GM21390 (cell line): ENCODE measurements around the gene ZNF408.

Source experiments
- ATAC-seq: cut with Tn5 transposase; IDR thresholded peaks from one replicate; pipeline ENCODE4 v1.9.1; 2021; ENCODE audit not compliant: unreplicated experiment

The ZNF408 gene

DNA sequence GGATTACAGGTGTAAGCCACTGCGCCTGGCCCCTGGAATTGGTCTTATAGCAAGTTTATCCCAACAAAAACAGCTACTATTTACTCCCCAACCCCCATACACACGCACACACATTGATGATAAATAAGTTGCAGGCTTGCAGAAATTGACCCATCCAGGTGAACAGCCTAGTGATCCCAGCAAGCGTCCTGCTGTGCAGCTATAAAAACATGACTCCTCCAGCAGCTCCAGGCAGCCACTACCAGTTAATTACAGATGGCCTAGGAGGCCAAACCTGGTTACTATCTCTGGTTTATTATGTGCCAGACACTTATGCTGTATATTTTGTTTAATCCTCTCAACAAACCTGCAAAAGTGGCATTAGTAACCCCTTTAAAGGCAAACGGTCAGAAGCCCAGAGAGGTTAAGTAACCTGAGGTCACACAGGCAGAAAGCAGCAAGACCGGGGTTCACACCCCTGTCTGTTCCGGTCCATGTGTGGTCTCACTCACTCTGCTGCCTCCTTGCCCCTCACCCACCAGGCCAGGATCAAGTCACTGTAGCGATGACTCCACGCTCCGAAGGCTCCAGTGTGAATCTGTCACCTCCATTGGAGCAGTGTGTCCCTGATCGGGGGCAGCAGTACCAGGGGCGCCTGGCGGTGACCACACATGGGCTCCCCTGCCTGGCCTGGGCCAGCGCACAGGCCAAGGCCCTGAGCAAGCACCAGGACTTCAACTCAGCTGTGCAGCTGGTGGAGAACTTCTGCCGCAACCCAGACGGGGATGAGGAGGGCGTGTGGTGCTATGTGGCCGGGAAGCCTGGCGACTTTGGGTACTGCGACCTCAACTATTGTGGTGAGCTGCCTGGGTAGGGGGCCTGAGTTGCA, 24.7 kb downstream of the ZNF408 start:
- ATAC-seq = no peak

DNA sequence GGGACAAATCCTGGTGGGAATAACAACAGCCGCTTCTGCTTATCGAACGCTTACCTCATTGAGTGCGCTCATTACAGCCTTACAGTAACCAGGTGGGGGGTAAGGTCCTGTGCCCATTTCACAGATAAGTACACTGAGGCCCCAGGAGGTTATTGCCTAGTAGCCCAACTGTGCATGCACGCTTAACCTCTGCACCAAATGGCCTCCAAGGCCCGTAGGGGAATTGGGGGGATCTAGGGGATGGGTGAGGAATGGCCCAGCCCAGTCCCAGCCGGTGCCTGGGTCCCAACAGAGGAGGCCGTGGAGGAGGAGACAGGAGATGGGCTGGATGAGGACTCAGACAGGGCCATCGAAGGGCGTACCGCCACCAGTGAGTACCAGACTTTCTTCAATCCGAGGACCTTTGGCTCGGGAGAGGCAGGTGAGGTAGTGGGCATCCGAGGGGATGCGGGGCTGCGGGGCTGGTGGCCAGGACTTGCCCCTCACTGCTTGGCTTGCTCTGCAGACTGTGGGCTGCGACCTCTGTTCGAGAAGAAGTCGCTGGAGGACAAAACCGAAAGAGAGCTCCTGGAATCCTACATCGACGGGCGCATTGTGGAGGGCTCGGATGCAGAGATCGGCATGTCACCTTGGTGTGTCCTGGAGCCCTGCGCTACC, 25.5 kb downstream of the ZNF408 start:
- no peak for ATAC-seq

DNA sequence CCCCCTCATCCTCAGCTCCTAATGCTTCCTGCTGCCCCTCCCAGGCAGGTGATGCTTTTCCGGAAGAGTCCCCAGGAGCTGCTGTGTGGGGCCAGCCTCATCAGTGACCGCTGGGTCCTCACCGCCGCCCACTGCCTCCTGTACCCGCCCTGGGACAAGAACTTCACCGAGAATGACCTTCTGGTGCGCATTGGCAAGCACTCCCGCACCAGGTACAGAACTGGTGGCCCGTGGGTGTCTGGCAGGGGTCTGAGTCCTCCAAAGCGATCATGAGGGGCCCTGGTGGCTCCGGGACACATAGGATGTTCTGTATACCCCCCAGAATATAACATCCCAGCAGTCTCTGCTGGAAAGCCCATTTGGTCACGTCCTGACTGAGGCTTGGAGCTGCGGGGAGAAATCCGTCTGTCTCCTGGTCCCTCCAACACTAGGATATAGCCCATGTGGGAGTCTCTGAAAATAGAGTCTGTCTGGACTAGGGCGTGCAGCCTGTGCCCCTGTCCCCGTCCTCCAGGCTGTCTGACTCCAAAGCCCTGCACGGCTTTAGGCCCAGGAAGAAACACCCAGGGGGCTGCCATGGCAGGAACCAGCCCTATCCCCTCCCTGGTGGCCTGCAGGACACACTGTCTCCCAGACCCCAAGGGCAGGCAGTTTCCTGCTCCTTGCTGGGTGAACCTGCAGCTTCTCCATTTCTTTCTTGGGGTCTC, 27.3 kb downstream of the ZNF408 start:
- no peak for ATAC-seq

DNA sequence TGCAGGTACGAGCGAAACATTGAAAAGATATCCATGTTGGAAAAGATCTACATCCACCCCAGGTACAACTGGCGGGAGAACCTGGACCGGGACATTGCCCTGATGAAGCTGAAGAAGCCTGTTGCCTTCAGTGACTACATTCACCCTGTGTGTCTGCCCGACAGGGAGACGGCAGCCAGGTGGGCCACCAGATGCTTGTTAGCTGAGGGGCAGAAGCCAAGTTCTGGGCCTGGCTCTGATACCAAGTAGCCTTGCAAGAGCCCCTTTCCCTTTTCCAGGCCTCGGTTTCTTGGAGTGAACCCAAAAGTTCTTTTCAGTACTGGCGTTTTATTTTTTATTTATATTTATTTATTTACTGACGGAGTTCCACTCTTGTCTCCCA, 27.8 kb downstream of the ZNF408 start:
- no peak for ATAC-seq

DNA sequence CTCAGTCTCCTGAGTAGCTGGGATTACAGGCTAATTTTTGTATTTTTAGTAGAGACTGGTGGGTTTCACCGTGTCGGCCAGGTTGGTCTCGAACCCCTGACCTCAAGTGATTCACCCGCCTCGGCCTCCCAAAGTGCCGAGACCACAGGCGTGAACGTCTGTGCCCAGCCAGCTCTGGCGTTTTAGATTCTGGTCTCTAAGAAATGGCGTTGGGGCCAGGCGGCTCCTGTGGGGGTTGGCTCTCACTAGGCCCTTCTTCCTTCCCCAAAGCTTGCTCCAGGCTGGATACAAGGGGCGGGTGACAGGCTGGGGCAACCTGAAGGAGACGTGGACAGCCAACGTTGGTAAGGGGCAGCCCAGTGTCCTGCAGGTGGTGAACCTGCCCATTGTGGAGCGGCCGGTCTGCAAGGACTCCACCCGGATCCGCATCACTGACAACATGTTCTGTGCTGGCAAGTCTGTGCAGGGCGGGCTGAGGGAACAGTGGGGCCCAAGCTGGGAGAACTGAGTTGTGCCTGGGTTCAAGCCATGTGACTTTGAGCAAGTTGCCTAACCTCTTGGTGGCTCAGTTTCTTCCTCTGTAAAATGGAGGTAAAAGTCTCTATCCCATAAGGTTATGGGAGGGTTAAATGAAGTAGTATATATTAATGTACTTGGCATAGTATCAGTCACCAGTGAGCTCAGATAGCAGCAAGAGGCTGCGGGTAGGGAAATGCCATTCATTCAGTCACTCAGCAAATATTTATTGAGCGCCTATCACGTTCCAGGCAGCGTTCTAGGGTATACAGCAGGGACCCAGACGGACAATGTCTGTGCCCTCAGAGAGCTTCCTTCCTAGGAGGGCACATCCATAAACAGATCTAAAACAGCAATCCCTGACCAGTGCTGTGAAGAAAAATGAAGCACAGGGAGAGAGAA, 28.5 kb downstream of the ZNF408 start:
- ATAC-seq = no peak

DNA sequence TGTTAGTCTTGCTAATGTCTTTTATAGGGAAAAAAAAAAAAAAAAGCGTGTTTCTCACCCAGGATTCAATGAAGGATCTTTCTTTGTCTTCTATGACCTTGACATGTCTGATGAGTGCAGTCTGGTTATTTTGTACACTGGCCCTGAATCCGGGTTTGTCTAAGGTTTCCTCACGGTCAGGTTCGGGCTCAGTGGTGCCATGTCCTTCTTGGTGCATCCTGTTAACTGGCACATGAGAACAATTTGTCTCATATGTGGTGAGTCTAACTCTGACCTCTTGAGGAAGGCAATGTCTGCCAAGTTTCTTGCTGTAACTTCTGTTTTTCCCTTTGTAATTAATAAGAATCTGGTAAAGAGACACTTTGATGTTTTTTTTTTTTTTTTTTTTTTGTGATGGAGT, 30.7 kb downstream of the ZNF408 start:
- no peak for ATAC-seq

DNA sequence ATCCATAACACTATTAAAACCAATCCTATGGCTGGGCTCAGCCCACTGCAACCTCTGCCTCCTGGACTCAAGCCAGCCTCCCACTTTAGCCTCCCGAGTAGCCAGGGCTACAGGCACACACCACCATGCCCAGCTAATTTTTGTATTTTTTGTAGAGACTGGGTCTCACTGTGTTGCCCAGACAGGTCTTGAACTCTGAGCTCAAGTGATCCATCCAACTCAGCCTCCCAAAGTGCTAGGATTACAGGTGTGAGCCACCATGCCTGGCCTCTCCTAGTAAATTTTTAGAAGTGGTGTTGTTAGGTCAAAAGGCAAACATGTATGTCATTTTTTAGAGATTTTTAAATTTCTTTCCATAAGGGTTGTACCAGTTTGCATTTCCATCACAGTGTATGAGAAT, 32.4 kb downstream of the ZNF408 start:
- ATAC-seq = no peak

DNA sequence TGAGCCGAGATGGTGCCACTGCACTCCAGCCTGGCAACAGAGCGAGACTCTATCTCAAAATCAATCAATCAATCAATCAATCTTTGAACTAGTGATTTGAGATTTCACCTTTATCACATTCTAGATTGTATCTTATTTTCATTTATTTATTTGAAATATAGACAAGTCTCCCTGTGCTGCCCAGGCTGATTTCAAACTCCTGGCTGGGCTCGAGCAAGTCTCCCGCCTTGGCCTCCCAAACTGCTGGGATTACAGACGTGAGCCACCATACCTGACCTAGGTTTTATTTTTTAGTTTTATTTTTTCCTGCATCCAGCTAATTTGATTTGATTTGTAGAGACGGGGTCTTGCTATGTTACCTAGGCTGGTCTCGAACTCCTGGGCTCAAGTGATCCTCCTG, 35.3 kb downstream of the ZNF408 start:
- ATAC-seq = no peak

DNA sequence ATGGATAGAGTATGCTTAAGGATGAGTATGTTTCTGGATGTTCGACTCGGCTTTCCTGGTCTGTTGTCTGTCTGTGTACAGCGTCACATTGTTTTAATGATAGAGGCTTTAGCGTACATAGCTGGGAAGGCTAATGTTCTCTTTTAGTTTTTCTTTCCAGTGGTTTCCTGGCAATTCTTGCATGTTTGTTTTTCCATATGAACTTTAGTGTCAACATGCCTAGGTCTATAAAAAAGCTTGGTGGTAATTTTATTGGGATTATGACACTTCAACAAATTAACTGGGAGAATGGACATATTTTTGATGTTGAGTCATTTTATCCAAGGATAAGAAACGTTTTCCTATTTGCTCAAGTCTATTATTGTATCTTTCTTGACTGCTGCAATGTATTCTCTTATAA, 35.8 kb downstream of the ZNF408 start:
- ATAC-seq = no peak

DNA sequence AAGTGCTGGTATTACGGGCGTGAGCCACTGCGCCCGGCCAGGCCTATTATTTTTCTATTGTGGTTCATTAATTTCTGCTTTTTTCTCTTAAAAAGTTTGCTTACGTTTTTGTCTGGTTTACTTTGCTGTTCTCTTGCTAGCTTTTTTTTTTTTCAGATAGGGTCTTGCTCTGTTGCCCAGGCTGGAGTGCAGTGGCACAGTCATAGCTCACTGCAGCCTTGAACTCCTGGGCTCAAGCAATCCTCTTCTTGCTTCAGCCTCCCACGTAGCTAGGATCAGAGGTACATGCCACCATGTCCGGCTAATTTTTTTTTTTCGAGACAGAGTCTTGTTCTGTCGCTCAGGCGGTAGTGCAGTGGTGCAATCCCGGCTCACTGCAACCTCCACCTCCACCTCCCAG, 36.9 kb downstream of the ZNF408 start:
- no peak for ATAC-seq

DNA sequence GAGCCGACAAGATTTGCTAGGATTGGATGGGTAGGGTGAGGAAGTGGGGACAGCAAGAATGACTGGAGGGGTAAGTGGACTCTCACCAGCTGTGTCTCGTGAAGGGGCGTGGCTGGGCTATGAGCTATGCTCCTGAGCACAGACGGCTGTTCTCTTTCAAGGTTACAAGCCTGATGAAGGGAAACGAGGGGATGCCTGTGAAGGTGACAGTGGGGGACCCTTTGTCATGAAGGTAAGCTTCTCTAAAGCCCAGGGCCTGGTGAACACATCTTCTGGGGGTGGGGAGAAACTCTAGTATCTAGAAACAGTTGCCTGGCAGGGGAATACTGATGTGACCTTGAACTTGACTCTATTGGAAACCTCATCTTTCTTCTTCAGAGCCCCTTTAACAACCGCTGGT, 38.1 kb downstream of the ZNF408 start:
- no peak for ATAC-seq

DNA sequence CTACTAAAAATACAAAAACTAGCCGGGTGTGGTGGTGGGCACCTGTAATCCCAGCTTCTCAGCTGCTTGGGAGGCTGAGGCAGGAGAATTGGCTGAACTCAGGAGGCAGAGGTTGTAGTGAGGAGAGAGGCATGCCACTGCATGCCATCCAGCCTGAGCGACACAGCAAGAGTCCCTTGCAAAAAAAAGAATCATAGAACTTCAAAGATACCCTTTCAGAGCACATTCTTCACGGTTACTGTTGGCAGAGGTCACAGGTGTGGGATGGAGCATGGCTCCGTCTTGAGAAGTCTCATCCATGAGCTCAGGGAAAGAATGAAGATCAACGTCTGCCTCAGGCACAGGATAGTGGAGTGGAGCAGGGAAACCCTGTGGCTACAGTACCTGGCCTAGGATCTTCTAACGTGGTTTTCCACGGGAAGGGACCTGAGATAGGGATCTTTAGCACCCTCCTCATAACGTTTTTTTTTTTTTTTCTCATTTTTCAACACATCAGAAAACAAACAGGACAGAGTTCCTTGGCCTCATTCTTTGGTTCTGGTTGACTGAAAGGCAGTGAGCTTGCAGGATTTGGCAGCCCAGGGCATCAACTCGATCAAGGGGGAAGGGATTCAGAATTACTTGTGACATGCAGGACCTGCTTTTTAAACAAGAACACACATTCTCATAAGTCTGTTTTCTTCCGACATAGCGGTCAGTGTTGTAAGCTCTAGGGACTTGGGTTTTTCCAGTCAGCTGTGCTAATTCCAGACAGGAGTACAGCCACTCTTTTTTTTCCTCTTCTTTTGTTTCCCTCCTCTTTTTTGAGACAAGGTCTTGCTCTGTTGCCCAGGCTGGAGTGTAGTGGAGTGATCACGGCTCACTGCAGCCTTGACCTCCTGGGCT, 41.0 kb downstream of the ZNF408 start:
- ATAC-seq = no peak

DNA sequence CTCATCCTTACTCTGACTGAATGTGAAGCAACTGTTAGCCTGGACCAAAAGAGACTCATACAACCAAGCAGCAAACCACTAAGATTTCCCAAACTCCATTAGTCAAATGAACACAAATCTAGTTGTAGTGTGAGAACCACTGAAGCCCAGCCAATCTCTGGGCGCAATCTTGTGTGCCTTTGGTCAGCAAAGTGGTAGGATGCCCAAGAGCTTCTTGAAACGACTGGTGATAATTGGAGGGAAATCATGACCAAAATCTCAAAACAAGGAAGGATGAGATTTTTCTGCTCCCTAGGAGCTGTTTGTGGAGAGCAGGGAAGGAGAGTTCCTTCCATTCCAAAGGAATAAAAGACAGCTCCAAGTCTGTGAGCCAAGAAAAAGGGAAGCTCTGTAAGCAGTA, 42.2 kb downstream of the ZNF408 start:
- ATAC-seq = no peak

DNA sequence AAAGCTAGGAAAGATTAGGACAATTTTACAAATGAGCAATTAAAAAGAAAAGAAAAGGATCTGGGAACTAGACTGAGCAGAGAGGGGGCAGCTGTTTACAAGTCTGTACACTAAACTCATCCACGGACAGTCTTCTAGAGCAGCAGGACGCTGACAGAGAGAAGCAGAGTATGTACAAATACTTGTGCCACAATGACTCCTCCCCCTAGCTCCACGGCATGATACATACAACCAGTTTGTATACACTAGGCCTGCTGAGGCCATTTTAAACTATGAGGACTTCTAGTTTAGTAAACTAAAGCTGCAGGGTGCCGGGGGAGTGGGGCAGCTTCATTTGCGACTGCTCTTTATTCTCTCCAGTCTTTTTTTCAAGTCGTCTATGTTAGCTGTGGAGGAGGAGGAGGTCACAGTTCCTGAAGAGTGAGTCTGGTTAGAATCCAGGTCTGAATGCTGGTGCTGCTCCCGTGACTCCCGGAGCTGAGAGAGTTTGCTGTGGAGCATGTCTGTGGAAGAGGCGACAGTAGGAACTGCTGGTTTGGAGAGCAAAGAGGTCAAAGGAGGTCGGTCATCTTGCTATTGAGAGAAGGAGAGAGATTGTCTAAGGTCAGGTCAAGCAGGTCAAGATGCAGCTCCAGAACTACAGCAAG, 43.0 kb downstream of the ZNF408 start:
- no peak for ATAC-seq

DNA sequence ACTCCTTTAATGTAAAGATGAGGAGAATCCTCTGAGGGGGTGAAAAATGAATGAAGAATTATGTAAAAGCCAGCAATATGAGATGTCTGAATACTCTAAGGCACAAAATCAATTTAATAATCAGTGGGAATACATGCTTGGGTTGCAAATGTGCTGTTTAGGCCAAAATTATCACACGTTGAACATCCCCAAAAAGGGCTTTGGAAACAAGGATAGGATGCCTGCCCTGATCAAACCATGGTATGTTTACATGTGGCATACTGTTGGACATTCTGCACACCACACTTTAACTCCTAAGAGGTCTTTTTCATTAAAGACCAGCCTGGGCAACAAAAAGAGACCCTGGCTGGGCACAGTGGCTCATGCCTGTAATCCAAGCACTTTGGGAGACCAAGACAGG, 44.5 kb downstream of the ZNF408 start:
- ATAC-seq = no peak

DNA sequence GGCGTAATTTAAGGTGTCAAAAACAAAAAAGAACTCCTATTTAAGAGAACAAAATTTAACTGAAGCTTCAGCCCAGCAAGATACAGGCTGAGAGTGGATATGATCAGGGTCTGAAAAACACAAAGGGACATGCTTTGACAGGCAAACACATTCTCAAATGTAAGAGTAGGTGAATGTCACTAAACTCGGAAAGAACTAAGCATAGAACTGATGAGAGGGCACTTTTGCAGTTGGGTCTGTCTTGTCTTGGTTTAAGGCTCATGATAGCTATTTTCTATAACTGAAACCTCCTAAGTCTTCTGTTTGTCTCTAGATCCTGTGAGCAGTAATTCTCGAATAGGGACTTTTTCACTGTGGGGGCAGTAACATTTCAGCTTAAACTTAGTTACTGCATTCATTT, 45.2 kb downstream of the ZNF408 start:
- ATAC-seq = no peak

DNA sequence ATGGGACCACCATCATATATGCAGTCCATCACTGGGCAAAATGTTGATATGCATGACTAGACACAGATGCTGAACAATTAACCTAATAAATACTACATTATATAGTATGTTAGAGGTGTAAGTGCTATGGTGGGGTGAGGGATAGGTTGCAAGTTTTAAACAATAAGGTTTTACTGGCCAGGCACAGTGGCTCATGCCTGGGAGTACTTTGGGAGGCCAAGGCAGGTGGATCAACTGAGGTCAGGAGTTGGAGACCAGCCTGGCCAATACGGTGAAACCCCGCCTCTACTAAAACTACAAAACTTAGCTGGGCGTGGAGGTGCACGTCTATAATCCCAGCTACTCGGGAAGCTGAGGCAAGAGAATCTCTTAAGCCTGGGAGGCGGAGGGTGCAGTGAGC, 46.3 kb downstream of the ZNF408 start:
- ATAC-seq = no peak
